NCI-H1048 (cell line): ENCODE data around the gene RNU6-9.
"Not testable (repeated sequence)": the region's sequence is repeated elsewhere in the genome, so short reads cannot be mapped to it uniquely, and the experiment has no call there.

Experiments used
- DNase-seq: peaks from one replicate; lab custom pipeline; 2025; lab: John Stamatoyannopoulos, UW

Gene RNU6-9

GRCh38 chr19:878751-879561 lies 14.3 kb upstream of the RNU6-9 start:
- not testable (repeated sequence) for DNase-seq

- no peak for DNase-seq
Observed at GRCh38 chr19:879711-880438, 13.4 kb upstream of the RNU6-9 start.

- no peak for DNase-seq
Observed at GRCh38 chr19:881385-882071, 11.8 kb upstream of the RNU6-9 start.

GRCh38 chr19:882871-883497 lies 10.3 kb upstream of the RNU6-9 start:
- no peak for DNase-seq

- DNase-seq: no peak
Observed at GRCh38 chr19:883661-884211, 9.5 kb upstream of the RNU6-9 start.

- no peak for DNase-seq
Observed at GRCh38 chr19:884420-885211, 8.7 kb upstream of the RNU6-9 start.

GRCh38 chr19:885536-886224 lies 7.6 kb upstream of the RNU6-9 start:
- DNase-seq: no peak

GRCh38 chr19:887072-887471 lies 6.2 kb upstream of the RNU6-9 start:
- DNase-seq: no peak

GRCh38 chr19:887599-887998 lies 5.7 kb upstream of the RNU6-9 start:
- no peak for DNase-seq

- no peak for DNase-seq
Observed at GRCh38 chr19:888581-889385, 4.5 kb upstream of the RNU6-9 start.

GRCh38 chr19:889662-890295 lies 3.5 kb upstream of the RNU6-9 start:
- DNase-seq: no peak

- no peak for DNase-seq
Observed at GRCh38 chr19:890831-891230, 2.5 kb upstream of the RNU6-9 start.

- not testable (repeated sequence) for DNase-seq
Observed at GRCh38 chr19:891421-892200, 1.7 kb upstream of the RNU6-9 start.

GRCh38 chr19:892243-892893 lies 916 bp upstream of the RNU6-9 start:
- no peak for DNase-seq

GRCh38 chr19:896434-896833 lies 3.1 kb downstream of the RNU6-9 start:
- DNase-seq: no peak

GRCh38 chr19:896999-897398 lies 3.7 kb downstream of the RNU6-9 start:
- no peak for DNase-seq

- no peak for DNase-seq
Observed at GRCh38 chr19:897442-898039, 4.3 kb downstream of the RNU6-9 start.

GRCh38 chr19:898663-899062 lies 5.4 kb downstream of the RNU6-9 start:
- no peak for DNase-seq
